COR-L47 (cell line): ENCODE data around the gene RAET1G.
"Not testable (repeated sequence)": the region's sequence is repeated elsewhere in the genome, so short reads cannot be mapped to it uniquely, and the experiment has no call there.

ENCODE experiments used
- DNase-seq: peaks from one replicate; lab custom pipeline; 2025; lab: John Stamatoyannopoulos, UW

The RAET1G gene

DNA sequence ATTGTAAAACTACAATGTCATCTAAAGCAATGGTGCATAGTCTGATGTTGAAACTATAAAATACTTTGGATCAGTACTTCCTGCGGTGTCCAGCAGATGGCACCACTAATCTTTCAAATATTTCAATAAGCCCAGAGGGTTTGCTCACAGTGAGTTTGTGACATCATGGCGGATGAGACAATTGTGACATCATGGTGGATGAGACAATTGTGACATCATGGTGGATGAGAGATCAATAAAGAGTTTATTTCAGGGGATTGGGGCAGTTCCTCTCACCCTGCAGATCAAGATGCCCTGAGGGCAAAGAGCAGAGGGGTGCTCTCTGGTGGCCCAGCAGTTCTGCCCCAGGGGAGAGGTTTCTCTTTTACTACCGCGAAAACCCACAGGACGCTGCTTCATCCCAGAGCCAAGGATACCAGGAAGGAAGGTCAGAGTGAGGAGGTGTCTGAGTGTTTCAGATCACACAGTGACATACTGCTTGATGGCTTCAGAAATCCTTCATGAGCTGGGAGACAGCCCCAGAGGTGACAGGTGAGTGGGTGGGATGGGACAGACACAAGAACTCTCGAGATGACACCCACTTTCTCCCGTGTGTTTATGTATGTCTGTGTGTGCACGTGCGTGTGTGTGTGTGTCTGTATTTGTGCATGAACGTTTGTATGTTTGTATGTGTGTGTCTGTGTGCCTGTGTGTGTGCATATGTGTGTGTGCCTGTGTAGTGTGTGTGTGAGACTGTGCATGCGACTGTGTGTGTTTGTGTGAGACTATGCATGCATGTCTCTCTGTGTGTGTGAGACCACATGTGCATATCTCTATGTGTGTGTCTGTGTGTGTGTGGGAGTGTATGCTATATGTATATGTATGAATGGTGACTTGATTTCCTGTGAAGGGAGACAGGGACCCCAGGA is 11.6 kb upstream of the RAET1G start:
- DNase-seq = peak; percentile 35

DNA sequence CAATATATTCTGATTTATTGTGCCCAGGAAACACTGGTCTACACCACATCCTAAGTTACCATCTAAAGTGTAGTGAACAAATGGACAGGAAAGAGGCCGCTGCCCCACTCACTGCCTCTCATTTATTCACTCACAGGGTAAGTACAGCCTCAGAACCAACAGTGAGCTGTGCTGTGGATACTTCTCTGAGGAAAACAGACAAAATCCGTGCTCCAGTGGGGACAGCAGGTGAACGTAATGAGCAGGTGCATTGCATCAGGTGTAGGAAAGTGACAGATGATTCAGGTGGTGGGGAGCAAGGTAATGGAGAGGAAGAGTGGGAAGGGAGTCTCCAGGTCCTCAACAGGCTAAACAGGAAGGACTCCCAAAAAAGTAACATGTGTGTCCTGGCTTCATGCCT is 10.5 kb upstream of the RAET1G start:
- no peak for DNase-seq

DNA sequence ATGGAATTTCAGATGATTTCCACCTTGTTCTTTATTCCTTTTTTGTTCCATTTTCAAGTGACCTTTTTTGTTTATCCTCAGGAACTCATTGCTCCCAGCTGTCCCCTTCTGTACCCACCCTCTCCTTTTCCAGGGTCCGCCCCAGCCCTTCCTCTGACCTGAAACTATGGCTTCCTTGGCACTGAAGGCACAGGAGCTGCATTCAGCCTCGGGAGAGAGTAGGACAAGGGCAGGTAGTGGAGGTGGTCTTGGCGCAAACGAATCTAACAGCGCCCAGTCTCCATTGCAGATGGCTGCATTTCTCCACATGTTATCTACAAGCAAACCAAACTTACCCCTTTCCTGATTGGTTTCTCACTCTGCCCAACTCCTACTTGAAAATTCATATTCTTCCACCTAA is 10.1 kb upstream of the RAET1G start:
- DNase-seq = no peak

DNA sequence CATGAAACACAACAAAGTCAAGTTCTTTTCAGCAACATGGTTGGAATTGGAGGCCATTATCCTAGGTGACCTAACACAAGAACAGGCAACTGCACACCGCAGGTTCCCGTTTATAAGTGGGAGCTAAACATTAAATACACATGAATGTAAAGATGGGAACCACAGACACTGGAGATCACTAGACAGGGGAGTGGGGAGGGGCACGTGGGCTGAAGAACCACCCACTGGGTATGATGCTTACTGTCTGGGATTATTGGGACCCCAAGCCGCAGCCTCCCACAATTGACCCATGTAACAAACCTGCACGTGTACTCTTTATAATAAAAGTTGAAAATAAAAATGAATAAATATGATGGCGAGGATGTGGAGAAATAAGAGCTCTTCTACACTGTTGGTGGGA is 8.6 kb upstream of the RAET1G start:
- no peak for DNase-seq

DNA sequence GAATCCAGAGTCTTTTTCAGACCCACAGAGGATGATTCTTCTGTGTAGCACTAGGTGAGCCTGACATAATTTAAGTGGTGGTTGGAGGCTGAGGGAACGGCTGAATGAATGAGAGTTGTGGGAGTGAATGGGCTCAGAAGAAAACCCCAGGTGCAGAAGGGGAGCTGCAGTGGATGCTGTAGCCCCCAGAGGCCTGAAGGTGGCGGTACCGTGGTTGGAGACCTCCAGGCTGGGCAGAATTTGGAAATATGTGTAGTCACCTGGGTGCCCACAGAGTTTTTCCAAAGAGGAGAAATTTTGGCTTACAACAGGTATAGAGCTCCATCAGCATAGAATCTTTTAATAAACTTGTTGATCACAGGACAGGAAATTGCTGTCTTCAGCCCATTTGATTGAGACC is 6.5 kb upstream of the RAET1G start:
- DNase-seq = no peak

DNA sequence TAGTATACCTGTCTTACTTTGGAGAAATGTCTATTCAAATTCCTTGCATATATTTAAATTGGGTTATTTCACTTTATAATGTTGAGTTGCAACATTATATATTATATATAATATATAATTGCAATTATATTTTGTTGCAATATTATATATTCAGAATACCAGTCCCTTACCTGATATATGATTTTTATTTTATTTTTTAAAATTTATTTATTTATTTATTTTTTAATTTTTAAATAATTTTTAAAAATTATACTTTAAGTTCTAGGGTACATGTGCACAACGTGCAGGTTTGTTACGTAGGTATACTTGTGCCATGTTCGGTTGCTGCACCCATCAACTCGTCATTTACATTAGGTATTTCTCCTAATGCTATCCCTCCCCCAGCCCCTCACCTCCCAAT is 4.1 kb upstream of the RAET1G start:
- DNase-seq = not testable (repeated sequence)

DNA sequence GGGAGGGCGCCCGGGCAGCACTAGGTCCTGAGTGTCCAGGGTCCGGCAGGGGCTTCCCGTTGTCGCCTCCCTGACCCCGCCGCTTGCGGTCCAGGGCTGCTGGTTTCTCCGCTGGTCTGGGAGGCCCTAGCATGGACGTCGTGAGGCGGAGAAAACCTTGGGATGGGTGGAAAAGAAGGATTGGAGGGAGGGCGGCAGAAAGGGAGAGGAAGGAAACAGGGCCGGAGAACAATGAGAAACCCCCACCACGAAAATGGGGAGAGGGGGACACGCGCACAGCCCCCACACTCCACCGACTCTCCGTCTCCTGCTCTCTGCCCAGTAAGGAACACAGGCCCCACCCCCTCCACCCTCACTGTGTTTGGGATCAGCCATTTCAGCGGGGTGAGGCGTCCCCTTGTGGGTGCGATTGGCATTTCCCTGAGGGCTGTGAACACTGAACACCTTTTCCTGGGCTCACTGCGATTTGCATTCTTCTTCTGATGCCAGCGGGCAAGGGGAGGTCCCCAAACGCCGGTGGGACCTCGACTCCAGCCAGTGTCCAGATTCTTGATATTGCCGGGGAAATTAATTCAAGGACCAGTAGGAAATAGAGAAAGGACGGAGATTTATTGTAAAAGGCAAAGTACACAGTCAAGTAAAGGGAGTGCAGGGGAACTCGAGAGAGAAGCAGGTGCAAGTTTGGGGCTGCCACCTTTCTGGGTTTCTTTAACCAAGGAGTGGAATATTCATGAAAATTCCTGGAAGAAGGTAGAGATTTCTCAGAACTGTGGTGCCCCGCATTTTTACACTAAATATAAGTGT is 3.3 kb upstream of the RAET1G start:
- DNase-seq = peak; percentile 51

DNA sequence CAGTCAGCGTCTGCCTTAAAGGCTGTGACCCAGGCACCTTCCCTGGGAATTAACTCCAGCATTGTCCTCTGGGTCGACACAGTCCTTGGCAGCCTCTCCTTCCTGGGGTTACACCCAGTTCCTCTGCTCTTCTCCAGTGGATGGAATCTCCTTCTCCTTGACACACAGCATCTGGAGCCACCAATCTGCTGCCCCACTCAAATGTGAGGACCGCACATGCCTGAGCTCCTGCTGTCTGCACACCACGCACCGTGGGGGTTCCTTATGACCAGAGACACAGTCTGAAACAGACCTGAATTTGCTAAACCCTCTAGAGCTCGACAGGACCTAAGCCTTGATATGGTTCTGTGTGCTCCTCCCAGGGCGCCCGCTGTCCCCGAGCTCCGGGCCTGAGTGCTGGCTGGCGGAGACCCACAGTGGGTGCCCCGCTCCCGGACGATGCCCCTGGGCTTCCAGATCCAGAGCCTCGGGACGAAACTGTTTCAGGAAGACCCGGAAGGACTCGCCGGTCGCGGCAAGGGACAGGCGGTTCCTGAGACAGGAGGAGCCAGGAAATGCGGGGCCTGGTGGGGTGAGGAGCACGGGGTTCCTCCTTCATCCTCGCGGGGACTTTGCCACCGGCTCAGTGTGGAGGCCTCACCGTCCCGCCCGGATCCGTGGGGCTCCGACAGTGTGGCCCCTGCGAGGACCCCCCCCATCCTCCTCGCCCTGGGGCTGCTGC is 2.5 kb upstream of the RAET1G start:
- no peak for DNase-seq

DNA sequence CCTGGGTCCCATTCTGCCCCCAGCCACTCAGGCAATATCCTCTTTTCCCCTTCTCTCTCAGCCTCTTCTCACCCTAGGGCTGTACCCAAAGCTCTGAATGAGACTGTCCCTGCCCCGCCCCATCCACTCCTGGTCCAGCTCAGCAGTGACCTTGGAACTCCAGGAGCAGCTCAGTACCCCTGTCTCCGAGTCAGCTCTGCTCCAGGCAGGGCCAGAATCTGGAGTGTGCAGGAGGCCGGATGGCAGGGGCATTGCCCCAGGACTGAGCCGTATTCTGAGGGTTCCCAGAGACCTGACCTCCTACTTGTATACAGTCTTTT is 2.0 kb upstream of the RAET1G start:
- no peak for DNase-seq

DNA sequence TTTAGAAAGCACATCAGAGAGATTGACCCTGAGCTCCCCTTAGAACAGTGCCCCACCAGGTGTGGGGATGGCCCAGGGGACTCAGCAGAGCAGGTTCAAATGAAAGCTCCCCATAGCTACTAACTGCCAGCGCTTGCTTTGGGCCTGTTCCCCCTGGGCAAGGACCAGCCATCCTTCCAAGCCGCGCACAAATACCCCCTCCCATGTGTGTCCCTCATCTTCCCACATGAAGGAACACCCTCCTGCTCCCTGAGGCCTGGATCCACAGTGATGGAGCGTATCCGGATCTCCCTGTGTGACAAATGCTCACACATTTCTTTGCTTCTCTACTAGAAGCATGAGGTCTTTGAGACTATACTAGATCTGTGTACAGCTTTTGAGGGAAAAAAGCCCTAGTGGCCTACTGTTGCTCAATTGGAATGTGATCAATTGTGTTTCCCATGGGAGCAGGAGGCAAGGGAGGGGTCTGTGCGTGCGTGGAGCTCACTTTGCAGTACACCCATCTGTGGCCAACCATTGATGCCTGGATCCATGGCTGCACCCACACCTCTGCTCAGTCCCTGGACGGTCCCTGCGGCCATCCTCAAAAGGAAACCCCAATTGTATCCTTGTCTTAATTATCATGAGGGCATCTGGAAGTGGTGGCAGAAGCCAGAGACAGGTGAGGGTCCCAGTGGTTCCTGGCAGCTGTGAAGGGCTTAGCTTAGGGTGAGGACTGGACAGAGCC is 1.4 kb upstream of the RAET1G start:
- no peak for DNase-seq

DNA sequence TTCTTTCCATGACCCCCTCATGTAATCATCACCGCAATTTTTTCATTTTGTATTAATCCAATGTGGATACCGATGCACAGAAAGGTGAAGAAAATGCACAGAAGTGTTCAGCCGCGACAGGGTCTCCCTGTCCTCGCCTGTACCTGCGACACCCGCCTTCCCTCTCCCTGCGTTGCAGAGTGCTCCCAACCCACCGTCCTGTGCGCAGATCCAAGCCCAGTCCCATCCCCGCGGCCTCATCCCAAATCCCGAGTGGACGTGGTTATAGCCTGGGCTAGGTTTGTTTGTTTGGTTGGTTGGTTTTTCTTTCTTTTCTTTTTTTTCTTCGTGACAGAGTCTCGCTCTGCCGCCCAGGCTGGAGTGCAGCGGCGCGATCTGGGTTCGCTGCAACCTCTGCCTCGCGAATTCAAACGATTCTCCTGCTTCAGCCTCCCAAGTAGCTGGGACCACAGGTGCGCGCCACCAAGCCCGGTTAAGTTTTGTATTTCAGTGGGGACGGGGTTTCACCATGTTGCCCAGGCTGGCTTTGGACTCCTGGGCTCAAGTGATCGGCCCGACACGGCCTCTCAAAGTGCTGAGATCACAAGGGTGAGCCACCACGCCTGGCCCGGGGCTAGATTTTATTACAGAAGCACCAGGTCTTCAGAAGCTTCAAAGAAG is 536 bp upstream of the RAET1G start:
- DNase-seq = no peak

DNA sequence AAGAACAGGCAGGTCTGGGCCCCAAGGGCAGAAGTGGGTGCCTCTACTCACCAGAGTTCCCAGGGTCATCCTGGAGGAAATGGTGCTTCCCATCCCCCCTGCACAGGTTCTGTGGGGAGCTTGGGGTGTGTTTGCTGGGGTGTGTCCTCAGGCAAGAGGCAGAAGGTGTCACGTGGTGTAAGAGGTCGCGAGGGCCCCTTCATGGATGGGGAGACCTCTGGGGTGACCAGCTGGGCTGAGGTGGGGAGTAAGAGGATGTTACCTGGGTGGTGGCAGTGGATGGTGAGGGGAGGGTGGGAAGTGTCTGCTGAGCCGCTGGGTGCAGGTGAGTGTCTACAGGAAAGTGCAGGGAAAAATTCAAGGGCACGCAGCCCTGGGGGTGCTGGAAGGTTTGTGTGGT is 830 bp downstream of the RAET1G start:
- not testable (repeated sequence) for DNase-seq

DNA sequence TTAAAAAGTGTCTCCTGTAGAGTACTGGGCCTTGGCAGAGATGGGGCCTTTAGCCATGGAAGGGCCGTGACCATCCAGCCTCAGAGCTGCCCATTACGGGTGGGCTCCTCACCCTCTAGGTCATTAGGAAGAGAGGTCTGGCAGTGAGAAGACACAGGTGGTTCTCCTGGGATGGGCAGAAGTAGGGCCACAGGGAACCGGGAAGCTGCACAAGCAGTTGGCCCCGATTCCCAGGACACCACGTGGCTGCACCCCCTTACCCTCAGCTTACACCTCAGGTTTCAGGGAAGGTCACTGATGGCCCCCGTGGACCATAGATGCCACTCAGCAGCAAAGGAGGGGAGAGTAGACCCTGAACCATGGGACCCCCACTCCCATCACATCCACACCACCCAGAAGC is 1.6 kb downstream of the RAET1G start:
- no peak for DNase-seq

DNA sequence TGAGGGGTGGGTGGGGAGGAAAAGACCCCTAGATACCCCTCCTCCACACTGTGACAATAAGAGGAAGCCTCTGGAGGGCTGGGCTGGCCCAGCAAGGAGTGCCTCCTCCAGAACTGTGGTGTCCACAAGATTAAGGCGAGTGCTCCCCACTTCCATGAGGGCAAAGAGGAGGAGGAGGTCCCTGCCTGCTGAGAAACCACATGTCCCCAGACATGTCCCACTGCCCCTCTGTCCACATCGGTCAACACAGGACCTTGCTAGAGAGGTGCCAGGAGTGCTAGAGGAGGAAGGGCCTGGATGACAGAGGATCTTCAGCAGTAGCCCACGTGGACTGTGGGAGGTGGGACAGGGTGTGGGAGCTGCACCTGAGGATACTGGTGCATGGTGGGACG is 3.1 kb downstream of the RAET1G start:
- DNase-seq = no peak

DNA sequence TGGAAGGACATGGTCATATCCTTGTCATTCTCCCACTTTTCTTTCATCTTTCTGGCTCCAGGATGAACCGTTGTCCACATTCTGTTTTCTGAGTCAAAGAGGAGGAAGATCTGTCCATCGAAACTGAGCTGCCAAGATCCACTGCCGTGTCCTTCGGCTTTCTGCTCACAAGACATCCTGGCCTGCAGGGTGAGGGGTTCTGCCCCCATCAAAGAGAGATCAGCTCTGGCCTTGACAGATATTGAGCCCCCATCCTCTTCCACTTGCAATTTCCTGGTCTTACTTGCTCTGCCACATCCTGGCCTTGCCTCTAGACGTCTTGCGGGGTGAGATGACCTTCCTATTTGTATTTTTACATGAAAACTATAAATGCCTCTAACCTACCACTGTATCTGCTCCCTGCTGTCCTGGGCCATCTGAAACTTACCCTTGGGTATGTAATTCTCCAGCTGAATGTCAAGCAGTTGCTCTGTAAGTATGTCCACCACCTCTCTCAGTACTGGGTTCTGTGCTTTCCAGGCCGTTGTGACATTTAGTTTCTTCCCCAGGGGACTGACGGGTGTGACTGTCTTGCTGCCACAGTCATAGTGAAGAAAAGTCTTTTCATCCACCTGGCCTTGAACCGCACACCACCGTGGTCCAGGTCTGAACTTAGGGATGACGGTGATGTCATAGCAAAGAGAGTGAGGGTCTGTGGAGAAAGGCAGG is 3.6 kb downstream of the RAET1G start:
- DNase-seq = not testable (repeated sequence)

DNA sequence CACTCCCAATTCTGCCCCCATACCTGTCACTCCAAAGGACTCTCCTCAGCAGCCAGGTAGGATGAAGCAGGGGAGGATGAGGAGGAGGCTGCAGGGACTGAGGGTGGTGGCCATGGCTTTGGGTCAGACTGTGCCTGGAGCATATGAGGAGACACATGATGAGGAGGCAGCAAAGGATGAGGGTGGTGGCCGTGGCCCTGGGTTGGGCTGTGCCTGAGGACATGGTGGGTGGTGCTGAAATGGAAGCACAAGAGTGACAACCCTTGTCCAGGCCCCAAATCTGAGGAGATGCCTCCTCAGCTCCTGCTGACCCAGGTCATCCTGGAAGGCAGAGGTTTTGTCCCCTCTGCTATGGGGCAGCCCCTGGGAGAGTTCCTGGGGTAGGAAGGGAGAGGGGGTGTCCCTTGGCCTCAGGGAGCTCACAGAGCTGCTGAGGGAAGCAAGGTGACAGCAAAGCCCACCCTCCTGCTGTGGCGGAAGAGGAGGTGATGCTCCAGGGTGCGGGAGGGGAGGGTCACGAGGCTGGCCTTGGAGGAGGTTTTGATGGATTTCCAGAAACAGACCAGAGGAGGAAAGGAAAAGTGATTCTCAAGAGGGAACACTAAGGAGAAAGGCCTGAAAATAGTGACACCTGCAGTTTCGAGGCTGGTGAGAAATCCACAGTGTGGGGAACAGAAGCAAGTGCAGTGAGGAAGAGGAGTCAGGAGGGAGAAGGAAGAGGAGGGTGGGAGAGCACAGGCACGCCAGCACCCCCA is 4.6 kb downstream of the RAET1G start:
- DNase-seq = no peak

DNA sequence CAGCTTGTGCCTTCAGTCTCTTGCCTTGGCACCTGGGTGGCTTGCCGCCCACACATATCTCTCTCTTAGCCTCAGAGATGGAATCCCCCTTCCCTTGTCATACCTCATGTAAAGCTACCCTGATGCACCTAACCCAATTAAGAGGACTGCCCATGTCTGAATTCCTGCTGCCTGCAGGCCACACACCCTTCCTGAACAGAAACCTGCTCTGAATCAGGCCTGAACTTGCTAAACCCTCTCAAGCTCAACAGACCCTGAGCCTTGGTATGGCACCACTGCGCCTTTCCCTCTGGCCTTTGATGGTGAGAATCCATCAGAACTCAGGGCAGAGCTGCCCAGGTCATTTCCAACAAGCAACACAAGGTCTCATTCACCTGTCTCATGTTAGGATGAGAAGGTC is 5.2 kb downstream of the RAET1G start:
- no peak for DNase-seq

DNA sequence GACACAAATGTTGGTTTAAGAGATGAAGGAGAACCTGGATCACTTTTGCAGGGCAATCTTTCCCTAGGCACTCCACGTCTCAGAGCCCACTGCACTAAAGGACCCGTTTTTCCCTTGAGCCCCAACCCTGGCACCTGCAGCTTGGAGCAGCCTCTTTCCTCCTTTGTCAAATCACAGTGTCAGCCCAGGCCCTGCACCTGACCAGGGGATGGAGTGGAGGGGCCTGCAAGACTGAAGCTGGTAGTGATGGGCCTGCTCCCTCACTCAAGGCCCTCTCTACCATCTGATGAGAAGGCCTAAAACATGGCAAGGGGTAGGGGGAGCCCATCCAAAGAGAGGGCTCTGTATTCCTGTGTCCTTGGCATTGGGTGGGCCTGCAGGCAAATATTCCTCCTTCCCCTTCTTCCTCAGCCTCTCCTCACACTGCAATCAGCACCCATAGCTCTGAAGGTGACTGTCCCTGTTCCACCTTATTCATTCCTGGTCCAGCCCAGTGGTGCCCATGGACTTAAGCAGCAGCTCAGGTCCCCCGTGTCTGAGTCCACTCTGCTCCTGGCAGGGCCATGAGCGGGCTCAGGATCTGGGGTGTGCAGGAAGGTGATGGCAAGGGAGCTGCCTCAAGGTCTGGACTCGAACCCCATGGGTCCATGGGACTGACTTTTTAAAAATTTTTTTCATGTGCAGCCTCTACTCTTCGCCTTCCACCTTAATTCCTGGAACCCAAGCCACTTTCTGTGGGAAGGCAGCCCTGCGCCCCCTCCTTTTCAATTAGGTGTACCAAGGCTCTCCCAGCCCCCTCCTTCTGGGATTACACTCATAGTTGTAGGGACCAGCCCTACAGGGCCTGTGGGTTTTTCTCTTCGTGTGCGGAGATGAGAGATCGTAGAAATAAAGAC is 6.7 kb downstream of the RAET1G start:
- DNase-seq = no peak
